Esophagus squamous epithelium (tissue), 5 donors: ENCODE results near the gene AUTS2. TPM values are rescaled to one million over a fixed set of nuclear protein-coding genes. Genes with fewer than 3 reads are reported as not detected.

ENCODE experiments used
- DNase-seq: peaks from one replicate; lab custom pipeline; 2025; lab: John Stamatoyannopoulos, UW
- H3K27ac ChIP-seq, 4 donors: fragments of 200-600 bp; sonication (generic); one replicate each; pipeline ENCODE4 v1.5.1; 2016 to 2019; ENCODE audit warnings: mild to moderate bottlenecking in 1 of 4
- H3K27me3 ChIP-seq, 4 donors: fragments of 200-600 bp; sonication (generic); 1 replicate in 3 of 4; 2 replicates in 1 of 4; pipeline versions ENCODE4 v1.5.1 to v1.6.0; 2017 to 2021; ENCODE audit warnings: antibody characterized with exemption in 1 of 4
- H3K36me3 ChIP-seq, 3 donors: fragments of 200-600 bp; sonication (generic); one replicate each; pipeline ENCODE4 v1.5.1; 2016 to 2019
- H3K4me1 ChIP-seq, 3 donors: fragments of 200-600 bp; sonication (generic); one replicate each; pipeline ENCODE4 v1.5.1; 2017 to 2019
- H3K4me3 ChIP-seq, 4 donors: fragments of 200-600 bp; sonication (generic); 1 replicate in 3 of 4; 2 replicates in 1 of 4; pipeline ENCODE4 v1.5.1; 2016 to 2019; ENCODE audit warnings: mild to moderate bottlenecking in 2 of 4, moderate library complexity in 1 of 4
- H3K9me3 ChIP-seq, 3 donors: fragments of 200-600 bp; sonication (generic); one replicate each; pipeline ENCODE4 v1.5.1; 2016 to 2019
- CTCF ChIP-seq, 6 experiments: fragments of 450-650 bp in 4 of 6; fragments of 200-600 bp in 2 of 6; sonication (generic) in 2 of 6; IDR thresholded peaks; one replicate each; pipeline ENCODE4 v1.5.1; 2016 to 2019; ENCODE audit warnings: antibody characterized with exemption in 6 of 6, mild to moderate bottlenecking in 4 of 6, moderate library complexity in 4 of 6
- POLR2A ChIP-seq, 4 donors: fragments of 450-650 bp; IDR thresholded peaks; one replicate each; pipeline ENCODE4 v1.6.1; 2017; ENCODE audit warnings: antibody characterized with exemption in 4 of 4, mild to moderate bottlenecking in 4 of 4, moderate library complexity in 3 of 4
- WGBS, 2 donors: methylation state at CpG; one replicate each; pipeline ENCODE4 v1.1.5; 2018; 5-methylcytosine and 5-hydroxymethylcytosine counted together
- intact Hi-C: fragments of 100-400 bp; cut with DNase I; formaldehyde crosslinking; loops from one replicate; pipeline ENCODE4 v1.15.0; 2022
- total RNA-seq, 4 donors: library from RNA; depleted of rRNA; stranded (reverse); fragments of >200 nt; gene quantifications; one replicate each; pipeline ENCODE4 v1.1.0, GENCODE V29; 2016
- donor health status: DM: yes; HTN: yes; CAD: no.

Gene AUTS2
- total RNA-seq, 4 donors from 2014 or later, result 9.5 to 36.2 (median 23.0) TPM

GRCh38 chr7:70523989-70524351 is 925.7 kb downstream of the AUTS2 start:
- Histone ChIP-seq H3K36me3 (no peaks in the 10 kb centered on the region), H3K27ac (peak overlapping the region in 2 of 4 donors; percentile 14 to 26), H3K27me3 (no peaks in the 10 kb centered on the region), H3K4me1 (peaks cover 0 to 23% (median 0%) of the 10 kb centered on the region in 3 donors), H3K9me3 (no peaks in the 10 kb centered on the region), H3K4me3 (no peak overlapping the region)
- intact Hi-C loops, result no loop called here
- 44 to 65% methylated on average over 2 of the region's 2 CpGs for WGBS, 2 donors
- TF ChIP-seq CTCF (IDR thresholded peaks at IDR 0.05) (no peak), POLR2A (IDR thresholded peaks at IDR 0.05) (no peak)
- DNase-seq, result no peak

GRCh38 chr7:70525991-70526390 is 927.7 kb downstream of the AUTS2 start:
- intact Hi-C loops, result no loop called here
- no peaks in the 10 kb centered on the region for H3K36me3 ChIP-seq
- H3K4me1 ChIP-seq, result peaks cover 0 to 14% (median 0%) of the 10 kb centered on the region in 3 donors
- no peaks in the 10 kb centered on the region for H3K9me3 ChIP-seq
- 64 to 70% methylated on average over 5 of the region's 5 CpGs for whole genome bisulfite sequencing, 2 donors
- TF ChIP-seq CTCF (IDR thresholded peaks at IDR 0.05) (no peak), POLR2A (IDR thresholded peaks at IDR 0.05) (no peak)
- H3K4me3 ChIP-seq, result no peak overlapping the region
- DNase-seq, result no peak
- H3K27me3 ChIP-seq, result no peaks in the 10 kb centered on the region
- no peak overlapping the region for H3K27ac ChIP-seq

- no peaks in the 10 kb centered on the region for H3K27me3 ChIP-seq
- H3K36me3 ChIP-seq, result no peaks in the 10 kb centered on the region
- H3K27ac ChIP-seq, result no peak overlapping the region
- H3K4me1 ChIP-seq, result peaks cover 0 to 13% (median 0%) of the 10 kb centered on the region in 3 donors
- no peak overlapping the region for H3K4me3 ChIP-seq
- H3K9me3 ChIP-seq, result no peaks in the 10 kb centered on the region
- TF ChIP-seq POLR2A (IDR thresholded peaks at IDR 0.05) (no peak), CTCF (IDR thresholded peaks at IDR 0.05) (no peak)
- 75 to 90% methylated on average over 3 of the region's 3 CpGs for WGBS, 2 donors
- no peak for DNase-seq
- intact Hi-C loops, result no loop called here
Observed at GRCh38 chr7:70527520-70528115, 929.3 kb downstream of the AUTS2 start.

DNA sequence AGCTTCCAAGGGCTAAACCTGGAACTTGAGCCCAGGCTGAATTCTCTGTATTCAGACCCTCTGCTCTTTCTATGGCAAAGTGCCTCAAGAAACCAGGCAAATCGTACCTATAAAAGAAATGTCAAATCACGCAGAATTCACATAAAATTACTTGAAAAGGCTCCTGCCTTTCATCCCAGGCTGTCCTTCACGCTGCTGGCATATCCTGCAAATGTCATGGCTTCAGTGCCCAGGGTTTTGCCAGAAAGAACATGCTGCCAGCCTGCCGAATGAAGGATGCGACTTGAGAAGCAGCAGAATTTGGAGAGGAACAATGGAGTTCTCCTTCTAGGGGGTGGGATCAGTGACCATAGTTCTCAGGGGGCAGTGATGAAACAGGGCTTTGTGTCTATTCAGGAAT is 931.2 kb downstream of the AUTS2 start:
- intact Hi-C loops, result no loop called here
- 85 to 99% methylated on average over 5 of the region's 5 CpGs for WGBS, 2 donors
- TF ChIP-seq CTCF (IDR thresholded peaks at IDR 0.05) (no peak), POLR2A (IDR thresholded peaks at IDR 0.05) (no peak)
- H3K9me3 ChIP-seq, result no peaks in the 10 kb centered on the region
- H3K4me1 ChIP-seq, result no peaks in the 10 kb centered on the region
- H3K36me3 ChIP-seq, result no peaks in the 10 kb centered on the region
- no peak for DNase-seq
- no peaks in the 10 kb centered on the region for H3K27me3 ChIP-seq
- H3K4me3 ChIP-seq, result no peak overlapping the region
- no peak overlapping the region for H3K27ac ChIP-seq

GRCh38 chr7:70529914-70530585 is 931.8 kb downstream of the AUTS2 start:
- no peak for TF ChIP-seq CTCF (IDR thresholded peaks at IDR 0.05)
- no peak for TF ChIP-seq POLR2A (IDR thresholded peaks at IDR 0.05)
- no peaks in the 10 kb centered on the region for H3K4me1 ChIP-seq
- no peaks in the 10 kb centered on the region for H3K36me3 ChIP-seq
- no peak for DNase-seq
- H3K27me3 ChIP-seq, result no peaks in the 10 kb centered on the region
- no peaks in the 10 kb centered on the region for H3K9me3 ChIP-seq
- 88 to 90% methylated on average over 8 of the region's 8 CpGs for WGBS, 2 donors
- no peak overlapping the region for H3K27ac ChIP-seq
- H3K4me3 ChIP-seq, result no peak overlapping the region
- intact Hi-C loops, result no loop called here
